ENCODE data around the gene CLEC20A. TPM values are rescaled to one million over a fixed set of nuclear protein-coding genes. Genes with fewer than 3 reads are reported as not detected.

Gene CLEC20A
- total RNA-seq, 1 experiment from 2014 or later: not detected

DNA sequence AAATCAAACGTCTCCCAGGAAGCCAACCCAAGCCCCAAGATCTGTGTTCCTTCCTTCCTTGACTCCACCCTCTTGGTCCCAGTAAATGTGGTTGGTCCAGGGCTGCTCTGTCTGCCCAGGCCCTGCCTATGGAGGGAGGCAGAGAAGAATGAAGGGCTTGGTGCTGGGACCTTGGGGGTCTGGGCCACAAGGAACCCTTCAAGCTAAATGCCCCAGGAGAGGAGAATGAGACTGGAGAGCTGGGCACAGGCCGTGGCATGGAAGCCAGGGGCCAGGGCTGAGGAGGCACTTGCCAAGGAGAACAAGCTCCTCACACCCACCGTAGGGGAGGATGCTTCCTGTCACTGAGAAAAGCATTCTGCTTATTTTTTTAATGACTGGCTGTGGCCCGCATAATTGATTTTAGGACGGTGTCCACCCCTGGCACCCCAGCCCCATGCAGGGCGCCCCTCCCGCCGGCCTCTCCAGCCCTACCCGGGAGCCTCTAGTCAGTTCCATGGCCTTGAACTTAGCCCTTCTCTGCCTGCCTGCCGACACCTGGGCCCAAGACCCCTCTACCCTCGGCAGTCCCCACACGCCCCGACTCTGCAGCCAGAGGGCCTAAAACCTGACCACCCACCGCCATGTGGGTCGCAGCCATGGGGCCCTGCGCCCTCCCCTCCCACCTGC is 889 bp downstream of the CLEC20A start:
- intact Hi-C loops (cut with micrococcal nuclease): no loop called here
- Mint-ChIP-seq H3K4me3 (ENCODE audit: unreplicated experiment) (no peak overlapping the region), H3K9me3 (ENCODE audit: unreplicated experiment) (no peaks in the 10 kb centered on the region), H3K36me3 (ENCODE audit: insufficient read depth, unreplicated experiment) (no peaks in the 10 kb centered on the region), H3K27ac (ENCODE audit: low read depth, unreplicated experiment) (no peak overlapping the region), H3K27me3 (ENCODE audit: insufficient read depth, unreplicated experiment) (no peaks in the 10 kb centered on the region), H3K4me1 (ENCODE audit: insufficient read depth, unreplicated experiment) (no peaks in the 10 kb centered on the region)
- ChIA-PET POLR2A (no interaction called here), CTCF (interaction anchor here (0.6 to 2.4 kb wide), 4 partner anchors 9 to 185 kb away, joined by 3 to 24 read pairs (median 12); no protein-coding TSS in a partner anchor)
- no peak for DNase-seq (ENCODE audit: unreplicated experiment)
- TF ChIP-seq, protein P1, sequence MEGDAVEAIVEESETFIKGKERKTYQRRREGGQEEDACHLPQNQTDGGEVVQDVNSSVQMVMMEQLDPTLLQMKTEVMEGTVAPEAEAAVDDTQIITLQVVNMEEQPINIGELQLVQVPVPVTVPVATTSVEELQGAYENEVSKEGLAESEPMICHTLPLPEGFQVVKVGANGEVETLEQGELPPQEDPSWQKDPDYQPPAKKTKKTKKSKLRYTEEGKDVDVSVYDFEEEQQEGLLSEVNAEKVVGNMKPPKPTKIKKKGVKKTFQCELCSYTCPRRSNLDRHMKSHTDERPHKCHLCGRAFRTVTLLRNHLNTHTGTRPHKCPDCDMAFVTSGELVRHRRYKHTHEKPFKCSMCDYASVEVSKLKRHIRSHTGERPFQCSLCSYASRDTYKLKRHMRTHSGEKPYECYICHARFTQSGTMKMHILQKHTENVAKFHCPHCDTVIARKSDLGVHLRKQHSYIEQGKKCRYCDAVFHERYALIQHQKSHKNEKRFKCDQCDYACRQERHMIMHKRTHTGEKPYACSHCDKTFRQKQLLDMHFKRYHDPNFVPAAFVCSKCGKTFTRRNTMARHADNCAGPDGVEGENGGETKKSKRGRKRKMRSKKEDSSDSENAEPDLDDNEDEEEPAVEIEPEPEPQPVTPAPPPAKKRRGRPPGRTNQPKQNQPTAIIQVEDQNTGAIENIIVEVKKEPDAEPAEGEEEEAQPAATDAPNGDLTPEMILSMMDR (IDR thresholded peaks at IDR 0.05; ENCODE audit: unreplicated experiment): no peak
- no TSS peak for BruUV-seq (replicated peaks)

DNA sequence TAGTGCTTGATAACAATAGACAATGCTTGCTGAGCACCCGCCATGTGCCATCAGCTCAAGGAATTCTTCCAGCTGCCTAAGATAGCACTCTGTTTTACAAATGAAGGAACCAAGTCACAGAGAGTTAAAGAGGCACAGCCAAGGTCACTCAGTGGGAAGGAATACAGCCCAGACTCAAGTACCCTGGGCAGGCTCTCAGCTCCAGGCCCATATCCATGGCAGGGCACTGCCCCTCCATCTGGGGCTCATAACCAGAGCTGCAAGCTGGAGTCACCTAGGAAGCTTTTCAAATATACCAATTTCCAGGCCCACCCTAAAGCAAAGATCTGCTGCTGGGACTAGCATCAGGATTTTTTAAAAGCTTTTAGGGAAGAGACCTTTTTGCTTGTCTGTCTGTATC is 1.6 kb downstream of the CLEC20A start:
- no peaks in the 10 kb centered on the region for H3K27me3 Mint-ChIP-seq (ENCODE audit: insufficient read depth, unreplicated experiment)
- no peak overlapping the region for H3K4me3 Mint-ChIP-seq (ENCODE audit: unreplicated experiment)
- CTCF ChIA-PET: interaction anchor here (0.9 to 2.4 kb wide), 8 partner anchors 9 to 195 kb away, joined by 3 to 24 read pairs (median 4); partner anchors contain the start of gene TEX35
- DNase-seq (ENCODE audit: unreplicated experiment): no peak
- no peaks in the 10 kb centered on the region for H3K36me3 Mint-ChIP-seq (ENCODE audit: insufficient read depth, unreplicated experiment)
- TF ChIP-seq, protein P1 (IDR thresholded peaks at IDR 0.05; ENCODE audit: unreplicated experiment): no peak
- H3K9me3 Mint-ChIP-seq (ENCODE audit: unreplicated experiment): no peaks in the 10 kb centered on the region
- H3K27ac Mint-ChIP-seq (ENCODE audit: low read depth, unreplicated experiment): no peak overlapping the region
- POLR2A ChIA-PET: interaction anchor here (1.1 kb wide), 1 partner anchor 185 kb away, joined by 3 read pairs; no protein-coding TSS in a partner anchor
- no peaks in the 10 kb centered on the region for H3K4me1 Mint-ChIP-seq (ENCODE audit: insufficient read depth, unreplicated experiment)
- intact Hi-C loops (cut with micrococcal nuclease): no loop called here
- no TSS peak for BruUV-seq (replicated peaks)

- H3K36me3 Mint-ChIP-seq (ENCODE audit: insufficient read depth, unreplicated experiment): no peaks in the 10 kb centered on the region
- TF ChIP-seq, protein P1 (IDR thresholded peaks at IDR 0.05; ENCODE audit: unreplicated experiment): no peak
- H3K27me3 Mint-ChIP-seq (ENCODE audit: insufficient read depth, unreplicated experiment): no peaks in the 10 kb centered on the region
- H3K9me3 Mint-ChIP-seq (ENCODE audit: unreplicated experiment): no peaks in the 10 kb centered on the region
- BruUV-seq (replicated peaks): no TSS peak
- H3K4me3 Mint-ChIP-seq (ENCODE audit: unreplicated experiment): no peak overlapping the region
- no peaks in the 10 kb centered on the region for H3K4me1 Mint-ChIP-seq (ENCODE audit: insufficient read depth, unreplicated experiment)
- CTCF ChIA-PET: interaction anchor here (0.9 to 2.4 kb wide), 9 partner anchors 10 to 195 kb away, joined by 3 to 24 read pairs (median 4); partner anchors contain the start of gene TEX35
- DNase-seq (ENCODE audit: unreplicated experiment): no peak
- no peak overlapping the region for H3K27ac Mint-ChIP-seq (ENCODE audit: low read depth, unreplicated experiment)
- intact Hi-C loops (cut with micrococcal nuclease): no loop called here
- POLR2A ChIA-PET: interaction anchor here (0.5 to 1.1 kb wide), 2 partner anchors 184 to 1460 kb away, joined by 3 to 5 read pairs; partner anchors contain the start of gene CEP350
Measured at GRCh38 chr1:178494569-178494971, 2.2 kb downstream of the CLEC20A start.

DNA sequence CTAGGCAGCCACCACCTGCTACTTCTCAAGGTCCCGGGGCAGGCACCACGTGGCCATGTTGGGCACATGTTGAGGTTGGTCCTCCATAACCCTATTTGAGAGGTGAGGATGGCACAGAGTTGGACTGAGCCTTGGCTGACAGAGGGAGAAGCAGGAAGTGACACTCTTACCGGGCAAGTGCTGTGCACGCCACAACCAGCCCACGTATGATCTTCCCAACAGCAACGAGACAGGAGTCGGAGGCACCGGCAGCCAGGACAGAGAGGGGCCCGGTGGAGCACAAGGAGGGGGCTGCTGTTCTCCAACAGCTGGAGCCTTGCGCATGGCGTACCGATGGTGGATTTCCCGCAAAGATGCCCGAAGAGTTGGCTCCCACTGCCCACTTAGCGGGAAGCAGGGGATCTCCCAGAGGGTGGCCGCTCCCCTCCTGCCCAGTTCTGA is 3.4 kb downstream of the CLEC20A start:
- BruUV-seq (replicated peaks): no TSS peak
- Mint-ChIP-seq H3K36me3 (ENCODE audit: insufficient read depth, unreplicated experiment) (no peaks in the 10 kb centered on the region), H3K27ac (ENCODE audit: low read depth, unreplicated experiment) (no peak overlapping the region), H3K27me3 (ENCODE audit: insufficient read depth, unreplicated experiment) (no peaks in the 10 kb centered on the region), H3K4me3 (ENCODE audit: unreplicated experiment) (no peak overlapping the region), H3K9me3 (ENCODE audit: unreplicated experiment) (no peaks in the 10 kb centered on the region), H3K4me1 (ENCODE audit: insufficient read depth, unreplicated experiment) (no peaks in the 10 kb centered on the region)
- DNase-seq (ENCODE audit: unreplicated experiment): no peak
- TF ChIP-seq, protein P1 (IDR thresholded peaks at IDR 0.05; ENCODE audit: unreplicated experiment): no peak
- POLR2A ChIA-PET: no interaction called here
- intact Hi-C loops (cut with micrococcal nuclease): no loop called here
- CTCF ChIA-PET: interaction anchor here (1.6 to 9.3 kb wide), 2 partner anchors 7 to 11 kb away, joined by 7 to 92 read pairs; no protein-coding TSS in a partner anchor
